Mesothelial cell of epicardium (in vitro differentiated cells): ENCODE results near the gene GRIN3B. TPM values are rescaled to one million over a fixed set of nuclear protein-coding genes. Genes with fewer than 3 reads are reported as not detected.
A peak's percentile ranks its signal among the peaks of the same experiment; 100 is the strongest.

ENCODE experiments used
- DNase-seq, 2 experiments: peaks; one replicate each; pipeline ENCODE4 v3.0.0; 2021; ENCODE audit warnings: low spot score in 2 of 2; ENCODE audit not compliant: unreplicated experiment in 2 of 2
- H3K27ac Mint-ChIP-seq: 2 replicates; pipeline ENCODE4 v1.8.0; 2021; ENCODE audit warnings: mixed read lengths
- H3K27me3 Mint-ChIP-seq: 2 replicates; pipeline ENCODE4 v1.8.0; 2021; ENCODE audit warnings: low read depth, mixed read lengths
- H3K36me3 Mint-ChIP-seq: 2 replicates; pipeline ENCODE4 v1.8.0; 2021; ENCODE audit warnings: mixed read lengths
- H3K4me1 Mint-ChIP-seq: 2 replicates; pipeline ENCODE4 v1.8.0; 2021; ENCODE audit warnings: mixed read lengths
- H3K4me3 Mint-ChIP-seq: 2 replicates; pipeline ENCODE4 v1.8.0; 2021; ENCODE audit warnings: mild to moderate bottlenecking, moderate library complexity, mixed read lengths
- H3K9me3 Mint-ChIP-seq: 2 replicates; pipeline ENCODE4 v1.8.0; 2021; ENCODE audit warnings: mixed read lengths
- CTCF ChIP-seq: fragments of 200-600 bp; sonication (generic); IDR thresholded peaks from one replicate; pipeline ENCODE4 v1.5.0; 2021; ENCODE audit warnings: antibody characterized with exemption; ENCODE audit not compliant: unreplicated experiment
- total RNA-seq: library from RNA; stranded (reverse); gene quantifications from 3 replicates; pipeline ENCODE4 v1.2.1, GENCODE V29; 2021

Gene GRIN3B
- total RNA-seq, 1 donor from 2014 or later, result 0.34 TPM

- no peak for TF ChIP-seq CTCF
- Mint-ChIP-seq H3K9me3 (no peaks in the 10 kb centered on the region), H3K4me3 (no peak overlapping the region), H3K27ac (no peak overlapping the region), H3K4me1 (peaks cover 10% of the 10 kb centered on the region), H3K27me3 (peaks cover 40% of the 10 kb centered on the region), H3K36me3 (peaks cover 6% of the 10 kb centered on the region)
- DNase-seq, result no peak
Measured at GRCh38 chr19:994516-994915, 5.7 kb upstream of the GRIN3B start.

- Mint-ChIP-seq H3K4me3 (no peak overlapping the region), H3K36me3 (peaks cover 6% of the 10 kb centered on the region), H3K27ac (no peak overlapping the region), H3K9me3 (no peaks in the 10 kb centered on the region), H3K4me1 (peaks cover 10% of the 10 kb centered on the region), H3K27me3 (peaks cover 44% of the 10 kb centered on the region)
- DNase-seq, result no peak
- TF ChIP-seq CTCF, result no peak
Measured at GRCh38 chr19:995051-995827, 5.0 kb upstream of the GRIN3B start.

- Mint-ChIP-seq H3K27ac (no peak overlapping the region), H3K27me3 (peaks cover 49% of the 10 kb centered on the region)
- DNase-seq, result peak in 1 of 2 experiments; percentile 59
Measured at GRCh38 chr19:996051-996838, 4.0 kb upstream of the GRIN3B start.

GRCh38 chr19:998064-998463 lies 2.2 kb upstream of the GRIN3B start:
- no peak for TF ChIP-seq CTCF
- H3K36me3 Mint-ChIP-seq, result no peaks in the 10 kb centered on the region
- peaks cover 64% of the 10 kb centered on the region for H3K27me3 Mint-ChIP-seq
- H3K4me3 Mint-ChIP-seq, result no peak overlapping the region
- H3K4me1 Mint-ChIP-seq, result peaks cover 14% of the 10 kb centered on the region
- H3K9me3 Mint-ChIP-seq, result no peaks in the 10 kb centered on the region
- no peak overlapping the region for H3K27ac Mint-ChIP-seq
- DNase-seq, result no peak

More at GRCh38 chr19:996051-996838, 4.0 kb upstream of the GRIN3B start:
- Mint-ChIP-seq H3K9me3 (no peaks in the 10 kb centered on the region), H3K4me3 (peak overlapping the region; percentile 48), H3K4me1 (peaks cover 13% of the 10 kb centered on the region), H3K36me3 (peaks cover 3% of the 10 kb centered on the region)
- TF ChIP-seq CTCF, result no peak

GRCh38 chr19:999379-999719 lies 870 bp upstream of the GRIN3B start:
- Mint-ChIP-seq H3K4me3 (peak overlapping the region; percentile 60), H3K27ac (no peak overlapping the region), H3K36me3 (no peaks in the 10 kb centered on the region), H3K4me1 (peaks cover 14% of the 10 kb centered on the region), H3K9me3 (no peaks in the 10 kb centered on the region), H3K27me3 (peaks cover 70% of the 10 kb centered on the region)
- no peak for TF ChIP-seq CTCF
- DNase-seq, result no peak
